ENCODE data around the gene PROB1.
"Not testable (repeated sequence)": the region's sequence is repeated elsewhere in the genome, so short reads cannot be mapped to it uniquely, and the experiment has no call there.

PROB1 gene, protein sequence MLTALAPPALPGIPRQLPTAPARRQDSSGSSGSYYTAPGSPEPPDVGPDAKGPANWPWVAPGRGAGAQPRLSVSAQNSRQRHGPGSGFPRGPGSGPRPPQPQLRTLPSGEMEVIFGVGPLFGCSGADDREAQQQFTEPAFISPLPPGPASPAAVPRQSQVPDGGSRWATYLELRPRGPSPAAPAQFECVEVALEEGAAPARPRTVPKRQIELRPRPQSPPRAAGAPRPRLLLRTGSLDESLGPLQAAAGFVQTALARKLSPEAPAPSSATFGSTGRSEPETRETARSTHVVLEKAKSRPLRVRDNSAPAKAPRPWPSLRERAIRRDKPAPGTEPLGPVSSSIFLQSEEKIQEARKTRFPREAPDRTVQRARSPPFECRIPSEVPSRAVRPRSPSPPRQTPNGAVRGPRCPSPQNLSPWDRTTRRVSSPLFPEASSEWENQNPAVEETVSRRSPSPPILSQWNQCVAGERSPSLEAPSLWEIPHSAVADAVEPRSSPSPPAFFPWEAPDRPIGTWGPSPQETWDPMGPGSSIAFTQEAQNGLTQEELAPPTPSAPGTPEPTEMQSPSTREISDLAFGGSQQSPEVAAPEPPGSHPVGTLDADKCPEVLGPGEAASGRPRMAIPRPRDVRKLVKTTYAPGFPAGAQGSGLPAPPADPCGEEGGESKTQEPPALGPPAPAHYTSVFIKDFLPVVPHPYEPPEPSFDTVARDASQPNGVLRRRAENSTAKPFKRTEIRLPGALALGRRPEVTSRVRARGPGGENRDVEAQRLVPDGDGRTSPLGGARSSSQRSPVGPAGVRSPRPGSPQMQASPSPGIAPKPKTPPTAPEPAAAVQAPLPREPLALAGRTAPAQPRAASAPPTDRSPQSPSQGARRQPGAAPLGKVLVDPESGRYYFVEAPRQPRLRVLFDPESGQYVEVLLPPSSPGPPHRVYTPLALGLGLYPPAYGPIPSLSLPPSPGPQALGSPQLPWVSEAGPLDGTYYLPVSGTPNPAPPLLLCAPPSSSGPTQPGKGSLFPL

DNA sequence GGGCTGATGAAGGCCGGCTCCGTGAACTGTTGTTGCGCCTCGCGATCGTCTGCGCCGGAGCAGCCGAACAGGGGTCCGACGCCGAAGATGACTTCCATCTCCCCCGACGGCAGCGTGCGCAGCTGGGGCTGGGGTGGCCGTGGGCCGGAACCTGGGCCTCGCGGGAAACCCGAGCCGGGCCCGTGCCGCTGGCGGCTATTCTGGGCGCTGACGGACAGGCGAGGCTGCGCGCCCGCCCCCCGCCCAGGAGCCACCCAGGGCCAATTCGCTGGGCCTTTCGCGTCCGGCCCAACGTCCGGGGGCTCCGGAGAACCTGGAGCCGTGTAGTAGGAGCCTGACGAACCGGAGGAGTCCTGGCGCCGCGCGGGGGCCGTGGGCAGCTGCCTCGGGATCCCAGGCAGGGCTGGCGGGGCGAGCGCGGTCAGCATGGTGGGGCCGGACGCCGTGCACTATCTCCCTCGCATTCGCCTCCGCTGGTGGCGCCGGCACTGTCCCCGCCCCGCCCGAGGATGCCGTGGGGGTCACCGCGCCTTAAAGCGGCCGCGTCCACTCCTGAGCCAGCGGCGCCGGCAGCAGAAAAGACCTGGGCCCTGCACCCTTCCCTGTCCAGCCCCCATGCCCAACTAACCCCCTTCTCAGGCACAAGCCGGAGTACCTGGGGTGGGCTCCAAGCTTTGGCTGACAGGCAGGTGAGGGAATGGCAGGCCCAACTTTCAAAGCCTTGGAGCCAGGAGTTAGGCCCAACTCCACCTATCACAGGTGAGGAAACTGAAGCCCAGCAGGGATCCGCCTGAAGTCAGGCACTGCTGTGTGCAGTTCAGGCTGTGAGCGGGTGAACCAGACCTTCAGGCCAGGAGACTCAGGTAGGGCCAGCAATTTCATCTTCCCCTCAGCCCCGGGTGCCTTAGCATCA is at the start of gene PROB1:
Gene PROB1, minus strand, starts transcription at position 451 of the 913 bp plus-strand sequence. Its CDS starts 23 bp downstream, at position 428.
- H3K4me1 ChIP-seq (ENCODE audit: control insufficient read depth, insufficient read depth, low read length): peaks cover 28% of the 10 kb centered on the region; the same call in 1 of the 2 replicates
- H3K9ac ChIP-seq (ENCODE audit: low read length): peak within 1 kb of the TSS; percentile 70
- peak within 1 kb of the TSS; percentile 68 for H3K4me3 ChIP-seq (ENCODE audit: low read depth, low read length)
- peaks cover 29% of the 10 kb centered on the region for H3K27me3 ChIP-seq (ENCODE audit: control insufficient read depth, insufficient read depth, low read length)
- H3K36me3 ChIP-seq (ENCODE audit: control insufficient read depth, insufficient read depth, low read length): 0 out of 2 replicates have a peak, but pooled peaks cover 7% of the 10 kb centered on the region
- H3K27ac ChIP-seq (ENCODE audit: low read depth, low read length): no peak within 1 kb of the TSS
- no peaks in the 10 kb centered on the region for H3K9me3 ChIP-seq (ENCODE audit: control insufficient read depth, insufficient read depth, low read depth, low read length)

DNA sequence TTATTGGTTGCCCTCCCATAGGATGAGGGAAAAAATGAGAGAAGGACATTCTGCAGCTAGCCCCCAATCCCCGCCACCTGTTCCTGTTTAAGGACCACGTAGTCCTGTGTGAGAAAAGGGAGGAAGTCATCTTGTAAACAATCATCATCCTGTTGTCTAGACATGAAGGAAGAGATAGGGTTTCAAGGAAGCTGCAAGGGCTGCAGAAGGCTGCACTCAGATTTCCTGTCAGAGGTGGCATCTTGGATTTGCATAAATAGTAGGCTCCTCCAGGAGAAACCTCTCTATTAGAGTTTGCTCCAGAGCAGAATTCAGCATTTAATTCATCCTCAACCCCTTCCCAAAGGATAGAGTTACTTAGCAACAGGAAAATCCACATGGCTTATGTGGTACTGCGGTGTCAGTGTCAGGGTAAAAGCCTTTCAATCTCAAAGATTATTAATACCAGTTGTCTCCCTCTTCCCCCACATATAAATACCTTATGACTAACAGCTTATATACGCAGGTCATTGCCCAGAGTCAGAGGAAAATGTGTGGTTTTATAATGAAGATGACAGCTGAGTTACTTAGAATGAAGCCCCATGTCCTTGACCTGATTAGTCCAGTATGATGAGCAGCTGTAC is 49.0 kb upstream of the PROB1 start:
- Histone ChIP-seq H3K27ac (ENCODE audit: low read depth, low read length) (no peak overlapping the region), H3K9ac (ENCODE audit: low read length) (no peak overlapping the region), H3K4me3 (ENCODE audit: low read depth, low read length) (no peak overlapping the region), H3K4me1 (ENCODE audit: control insufficient read depth, insufficient read depth, low read length) (peaks cover 9% of the 10 kb centered on the region), H3K27me3 (ENCODE audit: control insufficient read depth, insufficient read depth, low read length) (peaks cover 6% of the 10 kb centered on the region; the same call in 1 of the 2 replicates), H3K9me3 (ENCODE audit: control insufficient read depth, insufficient read depth, low read depth, low read length) (no peaks in the 10 kb centered on the region), H3K36me3 (ENCODE audit: control insufficient read depth, insufficient read depth, low read length) (no peaks in the 10 kb centered on the region)

DNA sequence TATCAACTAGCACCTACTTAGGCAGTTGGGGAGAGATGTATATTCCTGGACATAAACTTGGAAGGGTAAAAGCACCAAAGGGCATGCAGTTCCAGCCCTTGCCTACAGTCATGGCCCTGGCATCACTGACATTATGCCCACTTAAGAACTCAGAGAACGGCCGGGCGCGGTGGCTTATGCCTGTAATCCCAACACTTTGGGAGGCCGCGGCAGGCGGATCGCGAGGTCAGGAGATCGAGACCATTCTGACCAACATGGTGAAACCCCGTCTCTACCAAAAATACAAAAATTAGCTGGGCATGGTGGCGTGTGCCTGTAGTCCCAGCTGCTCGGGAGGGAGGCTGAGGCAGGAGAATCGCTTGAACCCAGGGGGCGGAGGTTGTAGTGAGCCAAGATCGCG is 45.5 kb upstream of the PROB1 start:
- not testable (repeated sequence) for H3K9ac ChIP-seq (ENCODE audit: low read length); H3K27ac ChIP-seq (ENCODE audit: low read depth, low read length); H3K27me3 ChIP-seq (ENCODE audit: control insufficient read depth, insufficient read depth, low read length); H3K9me3 ChIP-seq (ENCODE audit: control insufficient read depth, insufficient read depth, low read depth, low read length); H3K36me3 ChIP-seq (ENCODE audit: control insufficient read depth, insufficient read depth, low read length); H3K4me3 ChIP-seq (ENCODE audit: low read depth, low read length)
- peaks cover 15% of the 10 kb centered on the region for H3K4me1 ChIP-seq (ENCODE audit: control insufficient read depth, insufficient read depth, low read length)

DNA sequence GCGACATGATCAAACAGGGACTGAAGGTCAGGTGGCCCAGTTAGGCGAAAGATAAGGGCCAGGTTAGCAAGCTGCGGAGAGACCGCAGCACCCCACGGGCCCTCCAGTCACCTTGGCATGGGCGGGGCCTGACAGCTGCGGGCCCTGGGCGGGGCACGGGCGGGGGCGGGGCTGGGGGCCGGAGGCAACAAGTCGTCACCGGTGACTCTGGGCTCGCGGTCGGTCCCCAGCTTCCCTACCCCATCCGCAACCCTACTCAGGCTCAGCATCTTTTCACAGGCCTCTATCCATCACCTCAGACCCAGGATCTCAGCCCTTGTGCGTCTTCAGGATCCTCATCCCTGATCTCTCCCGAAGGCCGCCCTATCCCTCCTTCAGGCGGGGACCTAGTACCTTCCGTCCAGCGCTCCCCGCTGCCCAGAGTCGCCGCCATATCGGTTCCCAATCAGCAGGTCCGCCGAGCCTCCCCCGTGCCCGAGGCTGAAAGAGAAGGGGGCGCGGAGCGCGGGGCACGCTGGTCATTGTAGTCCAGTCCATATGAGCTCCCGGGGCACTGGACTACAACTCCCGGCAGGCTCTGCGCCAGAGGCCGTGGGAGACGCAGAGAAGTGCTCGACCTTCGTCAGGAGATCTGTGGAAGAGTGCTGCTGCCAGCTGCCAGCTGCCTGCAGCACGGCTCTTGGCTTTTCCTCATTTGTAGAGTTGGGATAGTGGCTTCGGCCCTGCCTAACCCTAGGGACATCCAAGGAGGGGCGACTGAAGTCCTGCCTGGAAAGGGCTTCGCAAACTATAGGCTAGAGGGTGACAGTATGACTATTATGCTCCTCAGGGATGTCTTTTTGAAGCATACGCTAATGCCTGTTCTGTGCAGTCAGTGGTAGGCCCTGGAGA is 44.4 kb upstream of the PROB1 start, which contains the start of gene DNAJC18:
Gene DNAJC18, minus strand, starts transcription at position 513 of the 891 bp plus-strand sequence. Its CDS starts 80 bp downstream, at position 433.
- peak within 1 kb of the TSS; percentile 88 for H3K4me3 ChIP-seq (ENCODE audit: low read depth, low read length)
- H3K27ac ChIP-seq (ENCODE audit: low read depth, low read length): peak within 1 kb of the TSS; percentile 63; the same call in 1 of the 2 replicates
- peaks cover 6% of the 10 kb centered on the region; the same call in 1 of the 2 replicates for H3K27me3 ChIP-seq (ENCODE audit: control insufficient read depth, insufficient read depth, low read length)
- H3K4me1 ChIP-seq (ENCODE audit: control insufficient read depth, insufficient read depth, low read length): peaks cover 15% of the 10 kb centered on the region
- peak within 1 kb of the TSS; percentile 84 for H3K9ac ChIP-seq (ENCODE audit: low read length)
- H3K9me3 ChIP-seq (ENCODE audit: control insufficient read depth, insufficient read depth, low read depth, low read length): no peaks in the 10 kb centered on the region
- peaks cover 11% of the 10 kb centered on the region; the same call in 1 of the 2 replicates for H3K36me3 ChIP-seq (ENCODE audit: control insufficient read depth, insufficient read depth, low read length)

DNA sequence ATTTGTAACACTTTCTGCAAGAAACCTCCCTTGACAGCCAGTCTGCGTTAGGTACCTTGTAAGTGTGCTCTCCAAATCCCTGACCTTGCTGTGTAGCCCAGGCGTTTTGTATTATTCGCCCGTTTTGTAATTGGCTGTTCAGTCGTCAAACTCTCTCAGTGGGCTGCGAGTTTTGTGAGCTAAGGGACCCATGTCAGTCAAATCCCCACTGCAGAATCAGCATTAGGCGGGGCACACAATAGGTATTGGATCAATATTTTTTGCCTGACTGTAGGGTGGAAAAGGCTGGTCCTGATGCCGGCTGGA is 43.8 kb upstream of the PROB1 start:
- peak overlapping the region; percentile 88 for H3K4me3 ChIP-seq (ENCODE audit: low read depth, low read length)
- H3K9me3 ChIP-seq (ENCODE audit: control insufficient read depth, insufficient read depth, low read depth, low read length): no peaks in the 10 kb centered on the region
- peak overlapping the region; percentile 23 for H3K9ac ChIP-seq (ENCODE audit: low read length)
- H3K4me1 ChIP-seq (ENCODE audit: control insufficient read depth, insufficient read depth, low read length): peaks cover 10% of the 10 kb centered on the region
- peaks cover 12% of the 10 kb centered on the region for H3K36me3 ChIP-seq (ENCODE audit: control insufficient read depth, insufficient read depth, low read length)
- peaks cover 6% of the 10 kb centered on the region; the same call in 1 of the 2 replicates for H3K27me3 ChIP-seq (ENCODE audit: control insufficient read depth, insufficient read depth, low read length)
- no peak overlapping the region for H3K27ac ChIP-seq (ENCODE audit: low read depth, low read length)

DNA sequence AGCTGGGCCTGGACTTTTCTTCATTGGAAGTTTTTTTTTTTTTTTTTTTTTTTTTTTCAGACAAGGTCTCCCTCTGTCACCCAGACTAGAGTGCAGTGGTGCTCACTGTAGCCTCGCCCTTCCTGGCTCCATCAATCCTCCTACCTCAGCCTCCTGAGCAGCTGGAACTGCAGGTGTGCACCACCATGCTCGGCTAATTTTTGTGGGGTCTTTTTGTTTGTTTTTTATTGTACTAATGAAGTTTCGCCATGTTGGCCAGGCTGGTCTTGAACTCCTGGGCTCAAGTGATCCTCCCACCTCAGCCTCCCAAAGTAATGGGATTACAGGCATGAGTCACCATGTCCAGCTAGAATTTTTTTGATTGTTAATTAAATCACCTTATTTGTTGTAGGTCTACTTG is 40.8 kb upstream of the PROB1 start:
- H3K27ac ChIP-seq (ENCODE audit: low read depth, low read length): no peak overlapping the region
- peaks cover 16% of the 10 kb centered on the region for H3K36me3 ChIP-seq (ENCODE audit: control insufficient read depth, insufficient read depth, low read length)
- no peaks in the 10 kb centered on the region for H3K27me3 ChIP-seq (ENCODE audit: control insufficient read depth, insufficient read depth, low read length)
- no peak overlapping the region for H3K9ac ChIP-seq (ENCODE audit: low read length)
- no peak overlapping the region for H3K4me3 ChIP-seq (ENCODE audit: low read depth, low read length)
- no peaks in the 10 kb centered on the region for H3K9me3 ChIP-seq (ENCODE audit: control insufficient read depth, insufficient read depth, low read depth, low read length)
- H3K4me1 ChIP-seq (ENCODE audit: control insufficient read depth, insufficient read depth, low read length): peaks cover 9% of the 10 kb centered on the region

DNA sequence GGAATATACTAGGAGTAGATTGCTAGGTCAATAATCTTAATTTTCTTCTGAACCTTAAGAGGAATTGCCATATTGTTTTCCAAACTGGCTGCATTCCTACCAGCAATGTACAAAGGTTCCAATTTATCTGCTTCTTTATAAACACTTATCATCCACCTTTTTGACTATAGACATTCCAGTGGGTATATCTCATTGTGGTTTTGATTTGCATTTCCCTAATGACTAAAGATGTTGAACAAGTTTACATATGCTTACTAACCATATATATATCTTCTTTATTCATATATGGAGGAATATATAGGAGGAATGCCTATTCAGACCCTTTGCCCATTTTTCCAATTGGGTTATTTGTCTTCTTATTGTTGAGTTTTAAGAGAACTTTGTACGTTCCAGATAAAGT is 36.8 kb upstream of the PROB1 start:
- Histone ChIP-seq H3K4me3 (ENCODE audit: low read depth, low read length) (no peak overlapping the region), H3K9me3 (ENCODE audit: control insufficient read depth, insufficient read depth, low read depth, low read length) (no peaks in the 10 kb centered on the region), H3K36me3 (ENCODE audit: control insufficient read depth, insufficient read depth, low read length) (peaks cover 30% of the 10 kb centered on the region), H3K4me1 (ENCODE audit: control insufficient read depth, insufficient read depth, low read length) (no peaks in the 10 kb centered on the region), H3K27me3 (ENCODE audit: control insufficient read depth, insufficient read depth, low read length) (no peaks in the 10 kb centered on the region), H3K9ac (ENCODE audit: low read length) (no peak overlapping the region), H3K27ac (ENCODE audit: low read depth, low read length) (no peak overlapping the region)

DNA sequence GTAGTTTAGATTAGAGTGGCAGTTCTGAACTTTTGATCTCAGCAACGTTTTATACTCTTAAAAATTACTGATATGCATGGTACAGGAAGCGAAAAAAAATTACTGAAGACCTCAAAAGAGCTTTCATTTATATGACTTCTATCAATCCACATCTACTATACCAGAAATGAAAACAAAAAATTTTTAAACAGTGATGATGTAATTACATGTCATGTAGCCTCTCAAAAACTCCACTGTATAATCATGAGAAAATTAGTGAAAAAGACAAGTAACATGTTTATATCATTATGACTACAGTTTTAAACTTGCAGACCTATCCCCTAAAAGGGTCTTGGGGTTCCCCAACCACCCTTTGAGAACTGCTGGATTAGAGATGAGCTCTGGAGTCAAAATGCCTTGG is 35.1 kb upstream of the PROB1 start:
- Histone ChIP-seq H3K4me3 (ENCODE audit: low read depth, low read length) (no peak overlapping the region), H3K9me3 (ENCODE audit: control insufficient read depth, insufficient read depth, low read depth, low read length) (no peaks in the 10 kb centered on the region), H3K36me3 (ENCODE audit: control insufficient read depth, insufficient read depth, low read length) (peaks cover 40% of the 10 kb centered on the region), H3K9ac (ENCODE audit: low read length) (no peak overlapping the region), H3K27ac (ENCODE audit: low read depth, low read length) (no peak overlapping the region), H3K27me3 (ENCODE audit: control insufficient read depth, insufficient read depth, low read length) (no peaks in the 10 kb centered on the region), H3K4me1 (ENCODE audit: control insufficient read depth, insufficient read depth, low read length) (no peaks in the 10 kb centered on the region)

DNA sequence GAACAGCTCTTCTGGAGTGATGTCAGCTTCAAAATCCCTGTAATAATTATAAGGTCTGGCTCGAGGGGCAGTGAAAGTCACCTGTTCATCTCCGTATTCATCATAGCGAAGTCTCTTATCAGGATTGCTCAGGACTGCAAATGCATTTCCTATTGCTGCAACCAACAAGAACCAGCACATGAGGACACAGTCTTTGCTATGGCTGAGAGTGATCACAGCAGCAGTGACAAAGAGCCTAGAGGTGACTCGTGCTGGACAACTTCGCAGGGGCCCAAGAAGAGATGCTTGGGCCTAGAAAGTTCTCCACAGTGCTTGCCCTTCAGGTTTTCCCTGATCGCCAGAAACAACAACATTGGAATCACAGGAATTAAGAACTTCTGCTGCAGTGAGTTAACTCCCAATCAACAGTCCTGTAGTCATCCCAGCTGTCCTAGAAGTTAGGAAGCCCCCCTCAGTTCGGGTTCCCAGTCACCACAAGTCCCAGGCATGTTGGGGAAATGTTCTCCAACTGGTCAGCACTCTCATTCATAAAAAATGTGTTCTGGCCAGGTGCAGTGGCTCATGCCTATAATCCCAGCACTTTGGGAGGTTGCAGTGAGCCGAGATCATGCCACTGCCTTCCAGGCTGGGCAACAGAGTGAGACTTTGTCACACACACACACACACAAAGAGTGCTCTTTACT is 31.4 kb upstream of the PROB1 start:
- no peak overlapping the region for H3K4me3 ChIP-seq (ENCODE audit: low read depth, low read length)
- no peaks in the 10 kb centered on the region for H3K27me3 ChIP-seq (ENCODE audit: control insufficient read depth, insufficient read depth, low read length)
- H3K4me1 ChIP-seq (ENCODE audit: control insufficient read depth, insufficient read depth, low read length): no peaks in the 10 kb centered on the region
- no peak overlapping the region for H3K9ac ChIP-seq (ENCODE audit: low read length)
- H3K27ac ChIP-seq (ENCODE audit: low read depth, low read length): no peak overlapping the region
- no peaks in the 10 kb centered on the region for H3K9me3 ChIP-seq (ENCODE audit: control insufficient read depth, insufficient read depth, low read depth, low read length)
- peaks cover 38% of the 10 kb centered on the region for H3K36me3 ChIP-seq (ENCODE audit: control insufficient read depth, insufficient read depth, low read length)

Measured in HUES6 (cell line).